A673 (cell line): ENCODE measurements around the gene SLC16A5.

Source experiments
- EZH2 ChIP-seq: fragments of 200-600 bp; sonication (generic); IDR thresholded peaks from 2 replicates; pipeline ENCODE4 v1.6.1; 2017; ENCODE audit warnings: borderline replicate concordance, low read depth, mild to moderate bottlenecking, mixed read lengths, antibody characterized with exemption, low read length; ENCODE audit not compliant: poor library complexity, severe bottlenecking
- TF ChIP-seq, protein P1 (sequence below): fragments of 300-800, 200-600 bp; sonication (generic); conservative IDR thresholded peaks from 2 replicates; pipeline ENCODE4 v1.5.1; 2017; ENCODE audit warnings: low read depth, mild to moderate bottlenecking, antibody characterized with exemption, low read length, moderate library complexity, mixed read lengths

DNA sequence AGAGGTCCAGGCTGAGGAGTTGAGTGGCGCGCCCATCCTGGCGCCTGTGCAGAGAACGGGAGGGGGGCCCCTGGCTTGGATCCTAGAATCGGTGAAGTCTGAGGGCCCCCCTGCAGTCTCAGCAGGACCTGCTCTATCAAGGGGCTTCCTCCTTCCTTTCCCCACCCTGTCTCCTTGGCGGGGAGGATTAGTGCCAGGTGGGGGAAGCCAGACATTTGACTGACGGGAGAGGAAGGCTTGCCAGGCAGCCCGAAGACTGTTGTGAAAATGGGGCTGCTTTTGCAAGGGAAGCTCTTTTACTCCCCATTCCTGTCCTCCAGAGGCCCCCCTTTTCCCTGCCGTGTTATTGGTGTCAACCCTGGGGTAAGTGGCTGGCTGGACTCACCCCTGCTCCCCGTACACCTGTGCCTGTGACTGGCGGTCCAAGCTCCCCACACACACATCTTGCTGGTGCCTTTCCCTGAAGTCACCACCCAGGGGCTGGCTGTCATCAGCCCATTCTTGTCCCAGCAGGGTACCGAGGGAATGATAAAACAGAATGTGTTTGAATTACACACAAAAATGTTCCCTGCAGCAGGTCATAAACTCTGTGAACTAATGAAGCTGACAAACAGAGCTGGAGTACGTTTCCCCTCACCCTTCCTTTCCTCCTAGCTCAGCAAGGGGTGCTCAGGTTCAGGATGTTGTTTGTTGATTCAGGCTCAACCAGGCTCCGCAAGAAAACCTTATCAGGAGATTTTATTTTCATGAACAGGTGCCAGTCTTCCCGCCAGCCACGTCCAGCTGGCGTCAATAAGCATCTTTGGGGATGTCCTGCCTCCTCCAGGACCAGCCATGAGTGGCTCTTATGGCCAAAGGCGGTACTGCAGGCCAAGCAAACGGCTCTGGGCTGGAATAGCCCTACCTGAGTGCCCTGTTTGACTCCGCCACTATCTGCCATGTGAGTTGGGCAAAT, 17.6 kb downstream of the SLC16A5 start:
- TF ChIP-seq, protein P1, sequence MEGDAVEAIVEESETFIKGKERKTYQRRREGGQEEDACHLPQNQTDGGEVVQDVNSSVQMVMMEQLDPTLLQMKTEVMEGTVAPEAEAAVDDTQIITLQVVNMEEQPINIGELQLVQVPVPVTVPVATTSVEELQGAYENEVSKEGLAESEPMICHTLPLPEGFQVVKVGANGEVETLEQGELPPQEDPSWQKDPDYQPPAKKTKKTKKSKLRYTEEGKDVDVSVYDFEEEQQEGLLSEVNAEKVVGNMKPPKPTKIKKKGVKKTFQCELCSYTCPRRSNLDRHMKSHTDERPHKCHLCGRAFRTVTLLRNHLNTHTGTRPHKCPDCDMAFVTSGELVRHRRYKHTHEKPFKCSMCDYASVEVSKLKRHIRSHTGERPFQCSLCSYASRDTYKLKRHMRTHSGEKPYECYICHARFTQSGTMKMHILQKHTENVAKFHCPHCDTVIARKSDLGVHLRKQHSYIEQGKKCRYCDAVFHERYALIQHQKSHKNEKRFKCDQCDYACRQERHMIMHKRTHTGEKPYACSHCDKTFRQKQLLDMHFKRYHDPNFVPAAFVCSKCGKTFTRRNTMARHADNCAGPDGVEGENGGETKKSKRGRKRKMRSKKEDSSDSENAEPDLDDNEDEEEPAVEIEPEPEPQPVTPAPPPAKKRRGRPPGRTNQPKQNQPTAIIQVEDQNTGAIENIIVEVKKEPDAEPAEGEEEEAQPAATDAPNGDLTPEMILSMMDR, result peak; percentile 63
- no peak for TF ChIP-seq EZH2
